K562 (cell line): Measurements from ENCODE around the gene LPIN2. TPM values are rescaled to one million over a fixed set of nuclear protein-coding genes. Genes with fewer than 3 reads are reported as not detected.

Experiments used
- KDM5B ChIP-seq: fragments of 200-600 bp; sonication (generic); IDR thresholded peaks from 2 replicates; pipeline ENCODE4 v1.6.1; 2012; ENCODE audit warnings: low read depth, mild to moderate bottlenecking, moderate library complexity, low read length, control low read depth, inconsistent platforms; ENCODE audit not compliant: insufficient replicate concordance
- MYC ChIP-seq, 2 experiments: fragments of 250-450 bp in 1 of 2; sonication (Bioruptor Pico) in 1 of 2; IDR thresholded peaks; 2 replicates each; pipeline versions ENCODE4 v1.5.1 to v1.6.1; 2012 to 2021; ENCODE audit warnings: low read depth in 2 of 2, borderline replicate concordance in 1 of 2, improper control_type of control experiment in 1 of 2, low read length in 1 of 2, mild to moderate bottlenecking in 1 of 2, moderate library complexity in 1 of 2
- TAL1 ChIP-seq: fragments of 450-650 bp; IDR thresholded peaks from 2 replicates; pipeline ENCODE4 v1.6.1; 2016; ENCODE audit warnings: mild to moderate bottlenecking
- TFE3 ChIP-seq: fragments of 450-650 bp; formaldehyde crosslinking; IDR thresholded peaks from 2 replicates; pipeline ENCODE4 v1.4.0; 2020; ENCODE audit warnings: mild to moderate bottlenecking, mixed read lengths
- ZBTB17 ChIP-seq: fragments of 450-650 bp; formaldehyde crosslinking; IDR thresholded peaks from 2 replicates; pipeline ENCODE4 v1.4.0; 2020; ENCODE audit warnings: mild to moderate bottlenecking
- ZBTB40 ChIP-seq, 2 experiments: fragments of 450-650 bp in 1 of 2; sonication (generic) in 1 of 2; formaldehyde crosslinking in 1 of 2; IDR thresholded peaks; 2 replicates each; pipeline versions ENCODE4 v1.7.1 to v1.9.0; 2016 to 2022; ENCODE audit warnings: inconsistent platforms in 1 of 2, mild to moderate bottlenecking in 1 of 2, missing genetic modification reagents in 1 of 2
- ZHX1 ChIP-seq: fragments of 150-350 bp; conservative IDR thresholded peaks from 2 replicates; pipeline ENCODE4 v1.6.1; 2014; ENCODE audit warnings: low read length
- ZNF239 ChIP-seq: fragments of 250-450 bp; sonication (Bioruptor Pico); IDR thresholded peaks from 2 replicates; pipeline ENCODE4 v1.4.0; 2020; ENCODE audit warnings: mild to moderate bottlenecking
- ZNF395 ChIP-seq: fragments of 200-800 bp; sonication (Bioruptor generic); IDR thresholded peaks from 2 replicates; pipeline ENCODE4 v1.6.1; 2017; ENCODE audit warnings: missing genetic modification characterization, missing compliant biosample characterization
- ZNF586 ChIP-seq: fragments of 450-650 bp; formaldehyde crosslinking; conservative IDR thresholded peaks from 2 replicates; pipeline ENCODE4 v1.4.0; 2020; ENCODE audit warnings: mild to moderate bottlenecking, moderate library complexity
- polyA plus RNA-seq, 8 experiments: library from polyadenylated mRNA; depleted of rRNA in 4 of 8; stranded (reverse) in 5 of 8; unstranded in 3 of 8; fragments of >200 nt; fragmentation: Nextera tagmentation in 2 of 8; fragmentation: Illumina TruSeq in 1 of 8; extraction: Ambion mirVana in 2 of 8; extraction: Trizol in 1 of 8; gene quantifications; 2 replicates each; pipeline versions ENCODE4 v1.2.1 to v1.2.3, GENCODE V29; 2011 to 2014; ENCODE audit warnings: inconsistent platforms in 1 of 8, missing spikeins in 1 of 8
- total RNA-seq, 7 experiments: library from RNA; depleted of rRNA in 6 of 7; stranded (reverse); fragments of >200 nt in 6 of 7; fragmentation: Illumina TruSeq in 2 of 7; extraction: Trizol in 2 of 7; gene quantifications; 2 replicates each; pipeline versions ENCODE4 v1.2.1 to v1.2.3, GENCODE V29; 2011 to 2021; ENCODE audit warnings: low replicate concordance in 1 of 7

The LPIN2 gene
- total and polyA plus RNA-seq, 9 of the 15 experiments (the other 6 are each of a cell fraction or from before 2014, with no cell fraction given), result 5.2 to 34.8 (median 24.6) TPM

- TF ChIP-seq TFE3 (CRISPR knock-in tag), result peak; percentile 96
- no peak for TF ChIP-seq ZBTB17
- TF ChIP-seq MYC (IDR thresholded peaks at IDR 0.05; ENCODE audit: low read depth, low read length), result peak; percentile 68
- TF ChIP-seq MYC (CRISPR knock-in tag; IDR thresholded peaks at IDR 0.05; ENCODE audit: borderline replicate concordance, low read depth), result no peak
- TF ChIP-seq TAL1, result no peak
- TF ChIP-seq ZNF586 (CRISPR knock-in tag), result 0 out of 2 replicates have a peak, but pooled peaks have one; percentile 33
- TF ChIP-seq ZNF239 (CRISPR knock-in tag), result no peak
- TF ChIP-seq ZNF395 (CRISPR knock-in tag), result no peak
- TF ChIP-seq ZHX1, result no peak
- TF ChIP-seq KDM5B, result peak; percentile 81
- no peak; the same call in 1 of the 2 replicates for TF ChIP-seq ZBTB40 (IDR thresholded peaks at IDR 0.05)
- no peak for TF ChIP-seq ZBTB40 (CRISPR knock-in tag; IDR thresholded peaks at IDR 0.05)
Observed at GRCh38 chr18:3013024-3013804, at the start of gene LPIN2 (continued).
